Neural progenitor cell (in vitro differentiated cells): ENCODE results near the gene CDCA8. TPM values are rescaled to one million over a fixed set of nuclear protein-coding genes. Genes with fewer than 3 reads are reported as not detected.

Experiments
- DNase-seq: peaks from one replicate; pipeline ENCODE4 v3.0.0-alpha.2; 2016; ENCODE audit warnings: low spot score
- H2AFZ ChIP-seq: fragments of 200-600 bp; sonication (generic); replicated peaks from 2 replicates; pipeline ENCODE4 v1.6.1; 2016; ENCODE audit warnings: antibody characterized with exemption
- H3F3A ChIP-seq: fragments of 200-600 bp; sonication (generic); 2 replicates; pipeline ENCODE4 v1.6.1; 2016; ENCODE audit warnings: antibody characterized with exemption, low read depth
- H3K27ac ChIP-seq: fragments of 200-600 bp; sonication (generic); 2 replicates; pipeline ENCODE4 v1.5.1; 2016; ENCODE audit warnings: mild to moderate bottlenecking
- H3K27me3 ChIP-seq: fragments of 200-600 bp; sonication (generic); 2 replicates; pipeline ENCODE4 v1.6.1; 2016; ENCODE audit warnings: mild to moderate bottlenecking, moderate library complexity
- H3K36me3 ChIP-seq: fragments of 200-600 bp; sonication (generic); 2 replicates; pipeline ENCODE4 v1.5.1; 2016
- H3K4me1 ChIP-seq: fragments of 200-600 bp; sonication (generic); 2 replicates; pipeline ENCODE4 v1.6.1; 2016; ENCODE audit warnings: mixed run types
- H3K4me2 ChIP-seq: fragments of 200-600 bp; sonication (generic); 2 replicates; pipeline ENCODE4 v1.6.1; 2016
- H3K4me3 ChIP-seq: fragments of 200-600 bp; sonication (generic); 2 replicates; pipeline ENCODE4 v1.5.1; 2016
- H3K79me2 ChIP-seq: fragments of 200-600 bp; sonication (generic); 2 replicates; pipeline ENCODE4 v1.6.1; 2016; ENCODE audit warnings: low read depth
- H3K9ac ChIP-seq: fragments of 200-600 bp; sonication (generic); 2 replicates; pipeline ENCODE4 v1.6.1; 2016
- H3K9me3 ChIP-seq: fragments of 200-600 bp; sonication (generic); 2 replicates; pipeline ENCODE4 v1.5.1; 2016; ENCODE audit warnings: low read depth
- H4K20me1 ChIP-seq: fragments of 200-600 bp; sonication (generic); 2 replicates; pipeline ENCODE4 v1.6.1; 2016; ENCODE audit warnings: low read depth
- H3K27ac Mint-ChIP-seq: 3 replicates; pipeline ENCODE4 v1.8.0; 2021; ENCODE audit warnings: mixed read lengths
- H3K27me3 Mint-ChIP-seq: 2 replicates; pipeline ENCODE4 v1.8.0; 2022; ENCODE audit warnings: low read depth, mild to moderate bottlenecking, inconsistent platforms, moderate library complexity, mixed read lengths; ENCODE audit not compliant: insufficient read depth
- H3K36me3 Mint-ChIP-seq: 3 replicates; pipeline ENCODE4 v1.8.0; 2021; ENCODE audit warnings: mixed read lengths
- H3K4me1 Mint-ChIP-seq: 3 replicates; pipeline ENCODE4 v1.8.0; 2021; ENCODE audit warnings: mixed read lengths
- H3K4me3 Mint-ChIP-seq: 3 replicates; pipeline ENCODE4 v1.8.0; 2021; ENCODE audit warnings: mild to moderate bottlenecking, moderate library complexity, mixed read lengths
- H3K9me3 Mint-ChIP-seq: 3 replicates; pipeline ENCODE4 v1.8.0; 2020; ENCODE audit warnings: mixed read lengths
- EZH2 ChIP-seq: fragments of 200-600 bp; sonication (generic); IDR thresholded peaks from 2 replicates; pipeline ENCODE4 v1.6.1; 2017; ENCODE audit warnings: antibody characterized with exemption, mild to moderate bottlenecking, moderate library complexity
- EZH2phosphoT487 ChIP-seq: fragments of 200-600 bp; sonication (generic); IDR thresholded peaks from 2 replicates; pipeline ENCODE4 v1.6.1; 2017; ENCODE audit warnings: antibody characterized with exemption
- total RNA-seq: library from RNA; depleted of rRNA; stranded (reverse); fragments of >200 nt; gene quantifications from 2 replicates; pipeline ENCODE4 v1.2.3, GENCODE V29; 2015; ENCODE audit warnings: low replicate concordance
- TF ChIP-seq, protein P1 (sequence below): fragments of 200-600 bp; sonication (generic); IDR thresholded peaks from 2 replicates; pipeline ENCODE4 v1.5.1; 2017; ENCODE audit warnings: antibody characterized with exemption, mild to moderate bottlenecking

CDCA8 gene
- total RNA-seq, 1 donor from 2014 or later: 49.3 TPM

DNA sequence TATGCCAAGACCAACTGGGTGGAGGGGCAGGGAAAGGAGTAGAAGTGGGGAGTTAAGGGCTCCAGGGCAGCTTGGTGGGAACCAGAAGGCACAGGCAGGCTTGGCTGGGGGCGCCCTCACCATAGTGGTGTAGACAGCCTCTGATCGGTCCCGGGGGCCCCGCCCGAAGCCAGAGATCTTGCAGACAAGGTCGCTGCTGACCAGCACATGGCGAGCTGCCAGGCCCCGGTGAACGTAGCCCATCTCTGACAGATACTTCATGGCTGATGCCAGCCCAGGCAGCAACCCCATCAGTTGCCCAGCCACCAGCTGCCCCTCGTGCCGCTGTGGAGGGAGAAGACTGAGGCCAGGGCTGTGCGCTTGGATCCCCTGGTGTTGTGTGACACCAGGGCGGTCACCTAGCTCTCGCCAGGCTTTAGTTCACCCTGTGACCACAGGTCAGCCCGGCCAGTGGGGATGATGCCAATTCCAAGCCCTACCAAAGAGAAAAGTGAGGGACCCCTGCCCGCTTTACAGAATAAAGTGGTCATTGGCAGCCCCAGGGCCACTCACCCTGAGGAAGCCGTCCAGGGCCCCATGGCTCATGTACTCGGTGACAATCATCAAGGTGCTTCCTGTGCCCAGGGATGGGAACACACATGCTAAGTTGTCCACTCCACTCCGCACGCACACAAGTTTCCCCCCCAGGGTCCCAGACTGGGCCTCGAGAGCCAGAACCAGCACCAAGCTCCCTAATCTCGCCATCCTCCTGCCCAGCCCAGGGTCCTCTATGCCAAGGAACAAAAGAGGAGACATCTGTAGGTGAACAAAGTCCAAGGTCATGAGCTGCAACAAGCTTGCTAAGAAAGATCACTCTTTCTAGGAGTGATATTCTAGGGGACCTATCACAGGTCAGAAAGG is 28.2 kb downstream of the CDCA8 start:
- Histone ChIP-seq H3K4me3 (no peak overlapping the region), H3K4me2 (no peak overlapping the region), H4K20me1 (no peaks in the 10 kb centered on the region), H3K27me3 (no peaks in the 10 kb centered on the region), H2AFZ (no peak overlapping the region), H3K9ac (no peak overlapping the region), H3K79me2 (no peaks in the 10 kb centered on the region), H3K27ac (no peak overlapping the region), H3K4me1 (no peaks in the 10 kb centered on the region), H3K36me3 (no peaks in the 10 kb centered on the region), H3F3A (no peaks in the 10 kb centered on the region), H3K9me3 (no peaks in the 10 kb centered on the region)
- DNase-seq: no peak
- Mint-ChIP-seq H3K27me3 (peaks cover 5% of the 10 kb centered on the region), H3K9me3 (no peaks in the 10 kb centered on the region), H3K4me1 (peaks cover 18% of the 10 kb centered on the region), H3K36me3 (no peaks in the 10 kb centered on the region), H3K4me3 (no peak overlapping the region), H3K27ac (no peak overlapping the region)
- TF ChIP-seq EZH2 (no peak), EZH2phosphoT487 (no peak)
- TF ChIP-seq, protein P1, sequence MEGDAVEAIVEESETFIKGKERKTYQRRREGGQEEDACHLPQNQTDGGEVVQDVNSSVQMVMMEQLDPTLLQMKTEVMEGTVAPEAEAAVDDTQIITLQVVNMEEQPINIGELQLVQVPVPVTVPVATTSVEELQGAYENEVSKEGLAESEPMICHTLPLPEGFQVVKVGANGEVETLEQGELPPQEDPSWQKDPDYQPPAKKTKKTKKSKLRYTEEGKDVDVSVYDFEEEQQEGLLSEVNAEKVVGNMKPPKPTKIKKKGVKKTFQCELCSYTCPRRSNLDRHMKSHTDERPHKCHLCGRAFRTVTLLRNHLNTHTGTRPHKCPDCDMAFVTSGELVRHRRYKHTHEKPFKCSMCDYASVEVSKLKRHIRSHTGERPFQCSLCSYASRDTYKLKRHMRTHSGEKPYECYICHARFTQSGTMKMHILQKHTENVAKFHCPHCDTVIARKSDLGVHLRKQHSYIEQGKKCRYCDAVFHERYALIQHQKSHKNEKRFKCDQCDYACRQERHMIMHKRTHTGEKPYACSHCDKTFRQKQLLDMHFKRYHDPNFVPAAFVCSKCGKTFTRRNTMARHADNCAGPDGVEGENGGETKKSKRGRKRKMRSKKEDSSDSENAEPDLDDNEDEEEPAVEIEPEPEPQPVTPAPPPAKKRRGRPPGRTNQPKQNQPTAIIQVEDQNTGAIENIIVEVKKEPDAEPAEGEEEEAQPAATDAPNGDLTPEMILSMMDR: no peak

DNA sequence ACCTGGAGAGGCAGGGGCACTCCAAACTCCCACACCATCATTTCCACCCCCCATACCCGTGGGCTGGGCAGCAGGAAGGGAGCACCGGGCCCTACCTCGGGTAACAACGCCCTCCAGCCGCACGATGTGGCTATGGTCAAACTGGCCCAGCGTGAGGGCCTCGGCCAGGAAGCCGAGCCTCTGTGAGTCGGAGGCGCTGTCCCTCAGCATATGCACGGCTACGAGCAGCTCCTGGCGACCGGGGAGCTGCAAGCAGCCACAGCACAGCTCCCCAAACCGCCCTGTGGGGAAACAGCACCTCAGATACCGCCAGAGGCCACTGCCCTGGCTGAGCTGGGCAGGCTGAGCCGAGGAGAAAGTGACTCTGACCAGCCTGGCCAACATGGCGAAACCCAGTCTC is 29.2 kb downstream of the CDCA8 start:
- Histone ChIP-seq H3K4me2 (no peak overlapping the region), H3K36me3 (no peaks in the 10 kb centered on the region), H3K4me1 (peaks cover 8% of the 10 kb centered on the region), H3K27me3 (no peaks in the 10 kb centered on the region), H2AFZ (no peak overlapping the region), H3K4me3 (no peak overlapping the region), H4K20me1 (no peaks in the 10 kb centered on the region), H3K9me3 (no peaks in the 10 kb centered on the region), H3K79me2 (no peaks in the 10 kb centered on the region), H3F3A (no peaks in the 10 kb centered on the region), H3K9ac (no peak overlapping the region), H3K27ac (no peak overlapping the region)
- Mint-ChIP-seq H3K27me3 (peaks cover 5% of the 10 kb centered on the region), H3K36me3 (no peaks in the 10 kb centered on the region), H3K9me3 (no peaks in the 10 kb centered on the region), H3K4me1 (peaks cover 27% of the 10 kb centered on the region), H3K27ac (no peak overlapping the region), H3K4me3 (no peak overlapping the region)
- peak; percentile 30 for DNase-seq
- TF ChIP-seq, protein P1: no peak
- no peak for TF ChIP-seq EZH2
- TF ChIP-seq EZH2phosphoT487: no peak

DNA sequence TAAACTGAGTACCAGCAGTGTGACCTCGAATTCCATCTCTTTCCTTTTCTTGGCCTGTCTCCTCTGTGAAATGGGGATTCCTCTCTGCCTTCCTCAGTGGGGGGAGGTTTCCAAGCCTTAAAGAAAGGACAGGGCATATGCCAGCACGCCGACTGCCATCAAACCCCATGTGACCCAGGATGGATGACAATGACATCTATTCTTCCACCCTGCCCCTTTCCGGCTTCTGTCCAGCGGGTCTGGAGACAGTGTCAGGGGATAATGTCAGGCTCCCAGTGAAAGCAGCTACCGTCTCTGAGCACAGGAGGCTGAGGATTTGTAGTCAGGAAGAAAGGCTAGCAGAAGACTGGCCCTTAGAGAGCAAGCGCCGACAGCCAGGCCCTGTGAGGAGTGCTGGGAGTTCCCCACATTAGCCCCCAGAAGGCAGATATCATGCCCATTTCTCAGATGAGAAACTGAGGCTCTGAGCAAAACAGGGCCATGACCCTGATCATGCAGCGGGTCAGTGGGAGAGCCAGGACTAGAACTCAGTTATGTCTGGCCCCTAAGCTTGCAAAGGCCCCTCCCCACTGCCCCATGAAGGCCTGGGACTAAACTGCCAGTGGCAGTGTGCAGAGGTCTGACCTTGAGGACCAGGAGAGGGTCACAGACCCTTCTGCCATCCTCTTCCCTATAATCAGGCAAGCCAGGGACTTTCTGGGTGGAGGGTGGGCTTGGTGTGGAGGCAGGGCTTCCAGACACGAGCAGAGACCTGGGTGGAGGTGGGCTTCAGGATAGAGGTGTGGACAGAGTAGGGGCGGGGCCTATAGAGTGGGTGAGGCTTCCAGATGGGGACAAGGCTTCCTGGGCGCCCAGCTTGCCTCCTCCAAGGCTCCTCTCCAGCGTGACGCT is 30.1 kb downstream of the CDCA8 start:
- Histone ChIP-seq H3K36me3 (no peaks in the 10 kb centered on the region), H3K4me2 (no peak overlapping the region), H3K4me3 (no peak overlapping the region), H3K9ac (no peak overlapping the region), H3K27me3 (no peaks in the 10 kb centered on the region), H4K20me1 (no peaks in the 10 kb centered on the region), H3F3A (no peaks in the 10 kb centered on the region), H3K4me1 (peaks cover 17% of the 10 kb centered on the region), H3K9me3 (no peaks in the 10 kb centered on the region), H2AFZ (no peak overlapping the region), H3K79me2 (no peaks in the 10 kb centered on the region), H3K27ac (no peak overlapping the region)
- TF ChIP-seq EZH2: no peak
- TF ChIP-seq, protein P1: no peak
- no peak for TF ChIP-seq EZH2phosphoT487
- Mint-ChIP-seq H3K27me3 (peaks cover 5% of the 10 kb centered on the region), H3K4me3 (peak overlapping the region; percentile 15), H3K4me1 (peaks cover 32% of the 10 kb centered on the region), H3K27ac (peak overlapping the region; percentile 33), H3K9me3 (no peaks in the 10 kb centered on the region), H3K36me3 (no peaks in the 10 kb centered on the region)
- DNase-seq: no peak
